OCI-LY7 (cell line): ENCODE results near the gene IST1. TPM values are rescaled to one million over a fixed set of nuclear protein-coding genes. Genes with fewer than 3 reads are reported as not detected.

Experiments
- BruUV-seq: library from RNA; stranded (reverse); fragments of 400-500 nt; replicated peaks from 2 replicates; lab custom pipeline; 2021; lab: Mats Ljungman, UMichigan
- CTCF ChIA-PET: fragments of 300-600 bp; sonication (Branson Sonifier 250); formaldehyde crosslinking; loops from one replicate; lab custom pipeline; 2022; ENCODE audit warnings: antibody characterized with exemption; ENCODE audit not compliant: unreplicated experiment; lab: Charles Lee
- POLR2A ChIA-PET: fragments of 300-600 bp; sonication (Branson Sonifier 250); formaldehyde crosslinking; loops from one replicate; lab custom pipeline; 2022; ENCODE audit warnings: antibody characterized with exemption; lab: Charles Lee
- DNase-seq: peaks from one replicate; pipeline ENCODE4 v3.0.0-alpha.2; 2015; ENCODE audit warnings: low spot score
- H2AFZ ChIP-seq: fragments of 200-600 bp; sonication (generic), shearing (Covaris generic); 2 replicates; pipeline ENCODE4 v1.6.1; 2014; ENCODE audit warnings: mild to moderate bottlenecking, antibody characterized with exemption, low read length, moderate library complexity
- H3K27ac ChIP-seq: fragments of 200-600 bp; sonication (generic); 2 replicates; pipeline ENCODE4 v1.5.1; 2014; ENCODE audit warnings: mixed run types, low read depth, mild to moderate bottlenecking, moderate library complexity, low read length, inconsistent platforms; ENCODE audit not compliant: poor library complexity, severe bottlenecking
- H3K36me3 ChIP-seq: fragments of 200-600 bp; sonication (generic); 2 replicates; pipeline ENCODE4 v1.6.1; 2014; ENCODE audit warnings: mild to moderate bottlenecking, antibody characterized with exemption, low read length, moderate library complexity, mixed read lengths; ENCODE audit not compliant: insufficient read depth
- H3K4me1 ChIP-seq: fragments of 200-600 bp; sonication (generic); 2 replicates; pipeline ENCODE4 v1.5.1; 2014; ENCODE audit warnings: mild to moderate bottlenecking, low read length; ENCODE audit not compliant: insufficient read depth, poor library complexity, severe bottlenecking
- H3K4me2 ChIP-seq: fragments of 200-600 bp; sonication (generic); 2 replicates; pipeline ENCODE4 v1.6.1; 2014; ENCODE audit warnings: mild to moderate bottlenecking, low read length
- H3K4me3 ChIP-seq: fragments of 200-600 bp; sonication (generic); 2 replicates; pipeline ENCODE4 v1.5.1; 2014; ENCODE audit warnings: mild to moderate bottlenecking, low read depth, low read length; ENCODE audit not compliant: poor library complexity, severe bottlenecking
- H3K79me2 ChIP-seq: fragments of 200-600 bp; sonication (generic); 2 replicates; pipeline ENCODE4 v1.6.1; 2016; ENCODE audit warnings: low read depth, mild to moderate bottlenecking, low read length, moderate library complexity, mixed read lengths; ENCODE audit not compliant: insufficient read depth
- H3K9me2 ChIP-seq: fragments of 200-600 bp; sonication (generic); 2 replicates; pipeline ENCODE4 v1.6.1; 2016; ENCODE audit warnings: mild to moderate bottlenecking, low read length, mixed read lengths; ENCODE audit not compliant: insufficient read depth
- H3K9me3 ChIP-seq: fragments of 200-600 bp; sonication (generic); 2 replicates; pipeline ENCODE4 v1.6.1; 2014; ENCODE audit warnings: mild to moderate bottlenecking, mixed run types, low read length, mixed read lengths
- H4K20me1 ChIP-seq: fragments of 200-600 bp; sonication (generic); 2 replicates; pipeline ENCODE4 v1.6.1; 2014; ENCODE audit warnings: mild to moderate bottlenecking, antibody characterized with exemption, low read length, moderate library complexity, mixed read lengths; ENCODE audit not compliant: insufficient read depth
- EZH2phosphoT487 ChIP-seq: fragments of 200-600 bp; sonication (generic); IDR thresholded peaks from 2 replicates; pipeline ENCODE4 v1.6.1; 2018; ENCODE audit warnings: low read depth, borderline replicate concordance, mild to moderate bottlenecking, mixed run types, antibody characterized with exemption, low read length, moderate library complexity, mixed read lengths
- intact Hi-C: fragments of 100-400 bp; cut with micrococcal nuclease; formaldehyde crosslinking; loops from one replicate; pipeline ENCODE4 v1.10.0; 2022; ENCODE audit not compliant: unreplicated experiment
- total RNA-seq, 2 experiments: library from RNA; depleted of rRNA in 1 of 2; stranded (reverse); fragments of >200 nt in 1 of 2; shearing (Covaris generic) in 1 of 2; gene quantifications; 2 replicates each; pipeline ENCODE4 v1.2.3, GENCODE V29; 2014 to 2022
- TF ChIP-seq, protein P1 (sequence below): fragments of 200-600 bp; sonication (generic); conservative IDR thresholded peaks from 2 replicates; pipeline ENCODE4 v1.5.1; 2014; ENCODE audit warnings: mild to moderate bottlenecking, antibody characterized with exemption, low read length, moderate library complexity, mixed read lengths

IST1 gene
- total RNA-seq, 2 experiments from 2014 or later, result 147 to 200 TPM

DNA sequence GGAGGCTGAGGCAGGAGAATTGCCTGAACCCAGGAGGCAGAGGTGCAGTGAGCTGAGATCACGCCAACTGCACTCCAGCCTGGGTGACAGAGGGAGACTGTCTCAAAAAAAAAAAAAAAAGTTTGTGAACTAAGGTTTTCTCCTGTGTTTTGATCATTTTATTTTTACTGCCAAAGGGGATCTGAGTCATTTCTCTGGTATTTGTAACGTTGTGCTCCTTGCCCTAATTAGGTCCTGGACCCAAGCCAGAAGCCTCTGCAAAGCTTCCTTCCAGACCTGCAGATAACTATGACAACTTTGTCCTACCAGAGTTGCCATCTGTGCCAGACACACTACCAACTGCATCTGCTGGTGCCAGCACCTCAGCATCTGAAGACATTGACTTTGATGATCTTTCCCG, 32.1 kb downstream of the IST1 start:
- no peaks in the 10 kb centered on the region for H3K9me2 ChIP-seq
- H3K27ac ChIP-seq, result no peak overlapping the region
- H2AFZ ChIP-seq, result no peak overlapping the region
- H3K9me3 ChIP-seq, result no peaks in the 10 kb centered on the region
- DNase-seq, result no peak
- ChIA-PET CTCF (no interaction called here), POLR2A (no interaction called here)
- TF ChIP-seq EZH2phosphoT487, result no peak
- TF ChIP-seq, protein P1, sequence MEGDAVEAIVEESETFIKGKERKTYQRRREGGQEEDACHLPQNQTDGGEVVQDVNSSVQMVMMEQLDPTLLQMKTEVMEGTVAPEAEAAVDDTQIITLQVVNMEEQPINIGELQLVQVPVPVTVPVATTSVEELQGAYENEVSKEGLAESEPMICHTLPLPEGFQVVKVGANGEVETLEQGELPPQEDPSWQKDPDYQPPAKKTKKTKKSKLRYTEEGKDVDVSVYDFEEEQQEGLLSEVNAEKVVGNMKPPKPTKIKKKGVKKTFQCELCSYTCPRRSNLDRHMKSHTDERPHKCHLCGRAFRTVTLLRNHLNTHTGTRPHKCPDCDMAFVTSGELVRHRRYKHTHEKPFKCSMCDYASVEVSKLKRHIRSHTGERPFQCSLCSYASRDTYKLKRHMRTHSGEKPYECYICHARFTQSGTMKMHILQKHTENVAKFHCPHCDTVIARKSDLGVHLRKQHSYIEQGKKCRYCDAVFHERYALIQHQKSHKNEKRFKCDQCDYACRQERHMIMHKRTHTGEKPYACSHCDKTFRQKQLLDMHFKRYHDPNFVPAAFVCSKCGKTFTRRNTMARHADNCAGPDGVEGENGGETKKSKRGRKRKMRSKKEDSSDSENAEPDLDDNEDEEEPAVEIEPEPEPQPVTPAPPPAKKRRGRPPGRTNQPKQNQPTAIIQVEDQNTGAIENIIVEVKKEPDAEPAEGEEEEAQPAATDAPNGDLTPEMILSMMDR, result no peak
- intact Hi-C loops, result no loop called here
- no peaks in the 10 kb centered on the region for H3K79me2 ChIP-seq
- H3K4me3 ChIP-seq, result no peak overlapping the region
- peaks cover 94% of the 10 kb centered on the region for H3K36me3 ChIP-seq
- BruUV-seq, result no TSS peak
- H4K20me1 ChIP-seq, result 0 out of 2 replicates have a peak, but pooled peaks cover 3% of the 10 kb centered on the region
- H3K4me2 ChIP-seq, result no peak overlapping the region
- H3K4me1 ChIP-seq, result peaks cover 7% of the 10 kb centered on the region

DNA sequence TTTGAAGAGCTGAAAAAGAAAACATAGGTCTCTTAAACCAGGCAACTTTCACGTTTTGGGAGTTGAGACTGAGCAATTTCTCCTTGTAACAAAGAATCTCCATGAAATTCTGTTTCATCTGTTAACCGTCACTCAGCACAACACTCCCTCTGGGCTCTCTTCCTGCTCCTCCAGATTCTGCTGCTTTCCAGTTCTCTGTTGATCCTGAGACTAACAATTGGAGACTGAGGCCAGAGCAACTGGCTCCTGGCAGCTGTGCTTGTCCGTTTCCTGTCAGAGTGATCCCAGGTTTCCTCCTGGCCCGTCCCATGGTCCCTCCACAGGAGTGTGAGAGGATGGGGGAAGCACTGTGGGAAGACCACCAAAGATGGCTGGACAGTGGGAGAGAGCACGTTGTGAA, 32.5 kb downstream of the IST1 start:
- ChIA-PET POLR2A (no interaction called here), CTCF (no interaction called here)
- H3K4me3 ChIP-seq, result no peak overlapping the region
- peaks cover 7% of the 10 kb centered on the region for H3K4me1 ChIP-seq
- 0 out of 2 replicates have a peak, but pooled peaks cover 3% of the 10 kb centered on the region for H4K20me1 ChIP-seq
- intact Hi-C loops, result no loop called here
- DNase-seq, result no peak
- H3K9me2 ChIP-seq, result no peaks in the 10 kb centered on the region
- H3K36me3 ChIP-seq, result peaks cover 90% of the 10 kb centered on the region
- no peak overlapping the region for H3K4me2 ChIP-seq
- no peak overlapping the region for H2AFZ ChIP-seq
- no peaks in the 10 kb centered on the region for H3K79me2 ChIP-seq
- H3K27ac ChIP-seq, result no peak overlapping the region
- no peaks in the 10 kb centered on the region for H3K9me3 ChIP-seq
- TF ChIP-seq, protein P1, result no peak
- TF ChIP-seq EZH2phosphoT487, result no peak
- BruUV-seq, result no TSS peak

DNA sequence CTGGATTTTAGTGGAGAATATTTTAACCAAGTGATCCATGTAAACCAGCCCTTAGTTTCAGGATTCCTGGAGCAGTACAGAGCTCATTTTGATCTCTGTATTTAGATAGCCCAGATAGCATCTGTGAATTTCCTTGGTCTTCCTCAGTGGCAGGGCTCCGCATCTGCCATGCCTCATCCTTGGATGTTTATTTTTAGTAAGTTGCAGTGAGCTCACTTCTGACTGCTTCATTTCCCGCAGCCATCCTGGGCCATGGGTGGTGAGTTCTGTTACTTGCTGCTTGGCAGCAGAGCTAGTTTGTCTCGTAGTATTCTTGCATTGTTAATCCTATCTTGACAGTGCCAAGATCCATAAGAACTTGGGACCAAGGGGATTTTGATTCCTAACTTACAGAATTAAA, 33.7 kb downstream of the IST1 start:
- BruUV-seq, result no TSS peak
- H3K4me2 ChIP-seq, result no peak overlapping the region
- DNase-seq, result no peak
- H3K27ac ChIP-seq, result no peak overlapping the region
- intact Hi-C loops, result no loop called here
- H3K79me2 ChIP-seq, result no peaks in the 10 kb centered on the region
- H4K20me1 ChIP-seq, result 0 out of 2 replicates have a peak, but pooled peaks cover 3% of the 10 kb centered on the region
- no peak overlapping the region for H2AFZ ChIP-seq
- no peaks in the 10 kb centered on the region for H3K9me2 ChIP-seq
- no peak for TF ChIP-seq EZH2phosphoT487
- TF ChIP-seq, protein P1, result no peak
- no peak overlapping the region for H3K4me3 ChIP-seq
- ChIA-PET POLR2A (interaction anchor here (1.2 to 1.7 kb wide), 4 partner anchors 9 to 20 kb away, joined by 5 to 7 read pairs (median 6); no protein-coding TSS in a partner anchor), CTCF (interaction anchor here (1.1 kb wide), 1 partner anchor 12 kb away, joined by 3 read pairs; no protein-coding TSS in a partner anchor)
- no peaks in the 10 kb centered on the region for H3K9me3 ChIP-seq
- peaks cover 7% of the 10 kb centered on the region for H3K4me1 ChIP-seq
- peaks cover 86% of the 10 kb centered on the region for H3K36me3 ChIP-seq
